Endothelial cell of umbilical vein (primary cell): ENCODE data around the gene WDR6. TPM values are rescaled to one million over a fixed set of nuclear protein-coding genes. Genes with fewer than 3 reads are reported as not detected.

Experiments used
- BruUV-seq: library from RNA; stranded (reverse); fragments of 400-500 nt; replicated peaks from 2 replicates; lab custom pipeline; 2021; lab: Mats Ljungman, UMichigan
- CTCF ChIA-PET: fragments of 300-600, 350-600 bp; sonication (Branson Sonifier 250); formaldehyde crosslinking; loops from one replicate; lab custom pipeline; 2021; ENCODE audit warnings: antibody characterized with exemption, inconsistent platforms; lab: Charles Lee
- POLR2A ChIA-PET: fragments of 300-600, 350-600 bp; sonication (Branson Sonifier 250); formaldehyde crosslinking; loops from one replicate; lab custom pipeline; 2021; ENCODE audit warnings: antibody characterized with exemption, inconsistent platforms; lab: Charles Lee
- DNase-seq: peaks from one replicate; pipeline ENCODE4 v3.0.0-alpha.2; 2011; ENCODE audit warnings: low read depth, low spot score
- FAIRE-seq: peaks from 2 replicates; lab custom pipeline; 2011; peaks lifted over from hg19 to GRCh38; lab: Jason Lieb, UNC
- H2AFZ ChIP-seq: 2 replicates; pipeline ENCODE4 v1.6.0; 2012; ENCODE audit warnings: low read depth, low read length, control low read depth, inconsistent platforms
- H3K27ac ChIP-seq: 2 replicates; pipeline ENCODE4 v1.5.1; 2011; ENCODE audit warnings: low read depth, mild to moderate bottlenecking, control low read depth, low read length, moderate library complexity; ENCODE audit not compliant: insufficient read depth
- H3K27me3 ChIP-seq, 2 experiments: 2 replicates each; pipeline versions ENCODE4 v1.6.0 to v1.6.1; 2011; ENCODE audit warnings: low read length in 2 of 2, mixed read lengths in 1 of 2; ENCODE audit not compliant: control insufficient read depth in 2 of 2, insufficient read depth in 2 of 2
- H3K36me3 ChIP-seq, 2 experiments: 2 replicates in 1 of 2; 3 replicates in 1 of 2; pipeline ENCODE4 v1.5.1; 2011; ENCODE audit warnings: low read length in 2 of 2, mild to moderate bottlenecking in 1 of 2, moderate library complexity in 1 of 2; ENCODE audit not compliant: control insufficient read depth in 2 of 2, insufficient read depth in 2 of 2; ENCODE audit errors: extremely low read depth in 1 of 2
- H3K4me1 ChIP-seq: 3 replicates; pipeline ENCODE4 v1.5.1; 2011; ENCODE audit warnings: mild to moderate bottlenecking, low read length; ENCODE audit not compliant: control insufficient read depth, insufficient read depth; ENCODE audit errors: extremely low read depth
- H3K4me2 ChIP-seq: 2 replicates; pipeline ENCODE4 v1.6.1; 2011; ENCODE audit warnings: low read length, control low read depth, mixed read lengths; ENCODE audit not compliant: insufficient read depth
- H3K4me3 ChIP-seq, 3 experiments: fragments of 200-600 bp in 1 of 3; sonication (generic), shearing (Covaris generic) in 1 of 3; replicated peaks in 1 of 3; 2 replicates each; pipeline ENCODE4 v1.5.1; 2011 to 2016; ENCODE audit warnings: control low read depth in 3 of 3, low read length in 3 of 3, mild to moderate bottlenecking in 2 of 3, inconsistent platforms in 1 of 3, low read depth in 1 of 3, moderate library complexity in 1 of 3; ENCODE audit not compliant: insufficient read depth in 1 of 3
- H3K79me2 ChIP-seq: 2 replicates; pipeline ENCODE4 v1.6.0; 2012; ENCODE audit warnings: low read length, inconsistent platforms; ENCODE audit not compliant: control insufficient read depth, insufficient read depth
- H3K9ac ChIP-seq: replicated peaks from 2 replicates; pipeline ENCODE3; 2011; ENCODE audit warnings: low read length, control low read depth; ENCODE audit not compliant: insufficient read depth; ENCODE audit errors: extremely low read depth
- H3K9me1 ChIP-seq: replicated peaks from 3 replicates; pipeline ENCODE4 v1.6.0; 2011; ENCODE audit warnings: mild to moderate bottlenecking, low read length; ENCODE audit not compliant: control insufficient read depth, insufficient read depth; ENCODE audit errors: extremely low read depth
- H3K9me3 ChIP-seq: replicated peaks from 2 replicates; pipeline ENCODE4 v1.5.1; 2012; ENCODE audit warnings: low read length, inconsistent platforms; ENCODE audit not compliant: control insufficient read depth, insufficient read depth
- H4K20me1 ChIP-seq: replicated peaks from 2 replicates; pipeline ENCODE3; 2011; ENCODE audit warnings: mild to moderate bottlenecking, low read length; ENCODE audit not compliant: control insufficient read depth, insufficient read depth; ENCODE audit errors: extremely low read depth
- CTCF ChIP-seq, 2 donors: IDR thresholded peaks; 1 replicate in 1 of 2; 2 replicates in 1 of 2; pipeline ENCODE4 v1.5.1; 2011; ENCODE audit warnings: low read length in 2 of 2, mild to moderate bottlenecking in 2 of 2, moderate library complexity in 2 of 2, control low read depth in 1 of 2, inconsistent platforms in 1 of 2, low read depth in 1 of 2; ENCODE audit not compliant: insufficient read depth in 1 of 2; ENCODE audit errors: extremely low read depth in 1 of 2
- EZH2 ChIP-seq: IDR thresholded peaks from 2 replicates; pipeline ENCODE4 v1.6.1; 2012; ENCODE audit warnings: borderline replicate concordance, low read depth, mild to moderate bottlenecking, moderate library complexity, low read length, inconsistent platforms; ENCODE audit not compliant: severe bottlenecking
- FOS ChIP-seq: IDR thresholded peaks from 2 replicates; pipeline ENCODE4 v1.6.1; 2011; ENCODE audit warnings: mild to moderate bottlenecking, low read length, moderate library complexity, borderline replicate concordance; ENCODE audit not compliant: insufficient read depth
- GATA2 ChIP-seq: IDR thresholded peaks from 2 replicates; pipeline ENCODE4 v1.7.0; 2011; ENCODE audit warnings: low read depth, mild to moderate bottlenecking, moderate library complexity, mixed read lengths, low read length; ENCODE audit not compliant: insufficient read length, insufficient read depth
- JUN ChIP-seq: IDR thresholded peaks from 2 replicates; pipeline ENCODE4 v1.6.1; 2011; ENCODE audit warnings: borderline replicate concordance, low read depth; ENCODE audit not compliant: insufficient read length, insufficient read depth
- MAX ChIP-seq: IDR thresholded peaks from 2 replicates; pipeline ENCODE4 v1.6.1; 2011; ENCODE audit not compliant: insufficient read depth, insufficient read length
- MYC ChIP-seq: IDR thresholded peaks from one replicate; pipeline ENCODE4 v1.6.1; 2011; ENCODE audit warnings: mild to moderate bottlenecking, low read depth, low read length
- POLR2A ChIP-seq: IDR thresholded peaks from 2 replicates; pipeline ENCODE4 v1.6.1; 2012; ENCODE audit warnings: low read depth, mild to moderate bottlenecking, control low read depth, low read length
- POLR2AphosphoS5 ChIP-seq: IDR thresholded peaks from 2 replicates; pipeline ENCODE4 v1.6.1; 2012; ENCODE audit warnings: low read depth, mild to moderate bottlenecking, control low read depth, low read length, moderate library complexity; ENCODE audit not compliant: insufficient read depth
- dilution Hi-C: fragments of 300-500 bp; cut with MboI; formaldehyde crosslinking; loops from one replicate; pipeline ENCODE4 v1.15.0; 2019; ENCODE audit warnings: low sequenced_read_pairs; ENCODE audit not compliant: extremely low pct_ligation_motif_present
- intact Hi-C: fragments of 100-400 bp; cut with micrococcal nuclease; formaldehyde crosslinking; loops from one replicate; pipeline ENCODE4 v1.10.0; 2022
- polyA plus RNA-seq, 4 experiments: library from polyadenylated mRNA; depleted of rRNA in 3 of 4; stranded (reverse) in 3 of 4; unstranded in 1 of 4; fragments of >200 nt; gene quantifications; 2 replicates each; pipeline versions ENCODE4 v1.2.1 to v1.2.3, GENCODE V29; 2011 to 2012; ENCODE audit warnings: missing spikeins in 1 of 4
- total RNA-seq: library from RNA; stranded (reverse); gene quantifications from 2 replicates; pipeline ENCODE4 v1.2.3, GENCODE V29; 2021

Gene WDR6
- total and polyA plus RNA-seq, 2 donors (not counting 3 experiments of a cell fraction or from before 2014, with no cell fraction given) = 192 to 319 TPM

DNA sequence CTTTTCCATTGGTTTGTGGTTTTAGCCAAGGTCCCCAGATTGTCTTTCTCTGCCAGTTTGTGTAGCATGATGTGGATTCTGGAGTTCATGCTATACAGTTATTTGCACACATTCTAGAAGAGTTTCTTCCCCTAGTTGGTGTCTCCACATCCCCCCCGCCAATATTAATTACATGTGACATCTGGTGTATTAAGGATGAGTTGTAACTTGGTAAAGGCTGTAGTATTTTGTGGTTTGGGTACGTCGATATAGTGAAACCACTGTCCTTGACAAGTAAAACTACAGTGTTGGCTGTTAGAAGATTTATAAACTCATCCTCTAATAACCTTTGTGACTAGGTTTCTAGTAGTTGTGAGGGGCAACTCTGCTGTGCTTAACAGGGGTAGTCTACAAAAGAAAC lies 40.8 kb upstream of the WDR6 start:
- intact Hi-C loops (no loop called here), dilution Hi-C loops (no loop called here)
- FAIRE-seq (no peak), DNase-seq (no peak)
- no peak overlapping the region for H3K4me3 ChIP-seq
- H3K4me2 ChIP-seq = no peak overlapping the region
- no peaks in the 10 kb centered on the region for H3K27me3 ChIP-seq
- no peaks in the 10 kb centered on the region for H3K79me2 ChIP-seq
- H3K4me1 ChIP-seq = no peaks in the 10 kb centered on the region
- H3K9ac ChIP-seq = no peak overlapping the region
- H2AFZ ChIP-seq = no peak overlapping the region
- no peaks in the 10 kb centered on the region for H3K9me1 ChIP-seq
- no TSS peak for BruUV-seq
- H3K9me3 ChIP-seq = no peaks in the 10 kb centered on the region
- no peak for TF ChIP-seq EZH2
- TF ChIP-seq JUN = no peak
- TF ChIP-seq POLR2AphosphoS5 = no peak
- TF ChIP-seq MAX = no peak
- no peak for TF ChIP-seq FOS
- no peak for TF ChIP-seq POLR2A
- TF ChIP-seq CTCF (IDR thresholded peaks at IDR 0.05; ENCODE audit: extremely low read depth in 1 of 2, insufficient read depth in 1 of 2, low read depth in 1 of 2, low read length in 2 of 2) = no peak
- TF ChIP-seq MYC = no peak
- TF ChIP-seq GATA2 = no peak
- ChIA-PET POLR2A (no interaction called here), CTCF (no interaction called here)
- H4K20me1 ChIP-seq = no peaks in the 10 kb centered on the region
- no peak overlapping the region for H3K27ac ChIP-seq
- peaks cover 18 to 22% of the 10 kb centered on the region in 2 experiments for H3K36me3 ChIP-seq
